Fibroblast of mammary gland (primary cell): ENCODE data around the gene CST9L.

Source experiments
- DNase-seq: peaks from one replicate; pipeline ENCODE4 v3.0.0-alpha.2; 2010; ENCODE audit warnings: low read depth
- H3K4me3 ChIP-seq: 2 replicates; pipeline ENCODE4 v1.5.1; 2011; ENCODE audit warnings: low read depth, mild to moderate bottlenecking, low read length, moderate library complexity; ENCODE audit not compliant: control insufficient read depth
- TF ChIP-seq, protein P1 (sequence below): conservative IDR thresholded peaks from 2 replicates; pipeline ENCODE4 v1.5.1; 2011; ENCODE audit warnings: low read depth, low read length, inconsistent platforms; ENCODE audit not compliant: control insufficient read depth, insufficient read depth

The CST9L gene

DNA sequence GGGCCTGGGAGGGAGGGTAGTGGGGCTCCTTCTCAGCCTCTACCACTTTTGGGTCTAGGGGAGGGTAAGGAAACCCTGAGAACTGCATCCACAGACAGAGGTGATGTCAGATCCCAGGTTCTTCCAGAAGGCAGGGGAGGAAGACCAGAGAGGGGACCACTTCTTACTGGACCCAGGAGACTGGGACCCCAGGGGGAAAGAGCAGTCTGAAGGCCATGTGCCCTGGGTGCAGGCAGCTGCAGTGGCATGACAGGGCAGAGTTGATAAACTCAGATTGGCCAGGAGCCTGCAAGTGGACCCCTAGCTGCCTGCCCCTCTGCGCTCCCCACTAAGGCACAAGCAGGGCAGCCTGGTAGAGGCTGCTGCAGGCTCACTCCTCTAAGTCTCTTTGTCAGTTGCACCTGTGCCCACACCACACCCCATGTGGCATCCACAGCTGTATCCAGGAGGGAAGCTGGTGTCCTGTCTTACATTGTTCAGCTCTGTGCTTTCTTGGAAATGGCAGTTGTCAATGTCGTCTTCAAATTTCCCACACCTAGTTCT, 2.7 kb downstream of the CST9L start:
- no peak for DNase-seq
- H3K4me3 ChIP-seq, result no peak overlapping the region
- TF ChIP-seq, protein P1, sequence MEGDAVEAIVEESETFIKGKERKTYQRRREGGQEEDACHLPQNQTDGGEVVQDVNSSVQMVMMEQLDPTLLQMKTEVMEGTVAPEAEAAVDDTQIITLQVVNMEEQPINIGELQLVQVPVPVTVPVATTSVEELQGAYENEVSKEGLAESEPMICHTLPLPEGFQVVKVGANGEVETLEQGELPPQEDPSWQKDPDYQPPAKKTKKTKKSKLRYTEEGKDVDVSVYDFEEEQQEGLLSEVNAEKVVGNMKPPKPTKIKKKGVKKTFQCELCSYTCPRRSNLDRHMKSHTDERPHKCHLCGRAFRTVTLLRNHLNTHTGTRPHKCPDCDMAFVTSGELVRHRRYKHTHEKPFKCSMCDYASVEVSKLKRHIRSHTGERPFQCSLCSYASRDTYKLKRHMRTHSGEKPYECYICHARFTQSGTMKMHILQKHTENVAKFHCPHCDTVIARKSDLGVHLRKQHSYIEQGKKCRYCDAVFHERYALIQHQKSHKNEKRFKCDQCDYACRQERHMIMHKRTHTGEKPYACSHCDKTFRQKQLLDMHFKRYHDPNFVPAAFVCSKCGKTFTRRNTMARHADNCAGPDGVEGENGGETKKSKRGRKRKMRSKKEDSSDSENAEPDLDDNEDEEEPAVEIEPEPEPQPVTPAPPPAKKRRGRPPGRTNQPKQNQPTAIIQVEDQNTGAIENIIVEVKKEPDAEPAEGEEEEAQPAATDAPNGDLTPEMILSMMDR, result no peak

DNA sequence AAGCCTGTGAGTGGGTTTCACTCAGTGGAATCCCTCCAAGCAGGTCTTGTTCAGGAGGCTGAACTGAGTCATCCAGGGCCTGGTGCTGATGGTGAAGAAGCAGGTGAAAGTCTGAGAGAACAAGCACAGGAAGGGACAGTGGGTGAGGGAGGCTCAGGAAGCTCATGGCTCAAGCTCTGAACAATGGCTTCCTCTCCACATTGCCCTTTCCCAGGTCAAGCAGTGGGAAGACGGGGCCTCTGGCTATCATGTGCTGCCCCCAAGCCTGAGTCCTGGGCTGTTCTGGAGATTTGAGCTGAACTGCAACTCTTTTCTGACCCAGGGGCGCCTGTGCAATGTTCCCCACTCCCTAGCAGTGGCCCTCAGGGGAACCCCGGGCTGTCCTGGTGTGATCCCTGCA, 3.4 kb downstream of the CST9L start:
- H3K4me3 ChIP-seq, result no peak overlapping the region
- TF ChIP-seq, protein P1, result no peak
- no peak for DNase-seq

DNA sequence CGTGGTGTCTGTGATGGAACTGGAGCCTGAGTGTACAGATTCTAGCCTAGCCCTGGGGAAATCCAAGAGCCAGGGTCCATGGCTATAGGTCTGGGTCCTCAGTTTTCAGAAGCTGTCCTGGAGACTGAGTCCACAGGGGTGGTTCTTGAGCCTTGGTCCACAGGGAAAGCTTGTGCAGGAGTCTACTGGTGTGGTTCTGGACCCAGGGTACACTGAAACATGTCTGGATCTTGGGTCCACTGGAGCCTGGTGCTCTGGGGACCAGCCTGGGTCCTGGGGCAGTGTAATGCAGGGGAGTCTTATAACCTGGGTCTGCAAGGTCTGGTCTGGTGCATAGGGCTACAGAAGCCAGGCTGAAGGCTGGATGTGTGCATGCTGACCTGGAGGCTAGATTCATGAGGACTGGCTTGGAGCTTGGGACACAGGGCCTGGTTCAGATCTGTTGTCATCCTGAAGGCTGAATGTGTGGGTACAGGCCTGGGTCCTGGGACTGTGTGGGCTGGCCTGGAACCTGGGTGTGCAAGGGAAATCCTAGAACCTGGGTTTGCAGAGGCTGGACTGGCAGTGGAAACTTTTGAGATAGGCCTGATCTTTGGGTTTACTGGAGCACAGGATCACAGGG, 5.5 kb downstream of the CST9L start:
- no peak overlapping the region for H3K4me3 ChIP-seq
- no peak for DNase-seq
- TF ChIP-seq, protein P1, result no peak

DNA sequence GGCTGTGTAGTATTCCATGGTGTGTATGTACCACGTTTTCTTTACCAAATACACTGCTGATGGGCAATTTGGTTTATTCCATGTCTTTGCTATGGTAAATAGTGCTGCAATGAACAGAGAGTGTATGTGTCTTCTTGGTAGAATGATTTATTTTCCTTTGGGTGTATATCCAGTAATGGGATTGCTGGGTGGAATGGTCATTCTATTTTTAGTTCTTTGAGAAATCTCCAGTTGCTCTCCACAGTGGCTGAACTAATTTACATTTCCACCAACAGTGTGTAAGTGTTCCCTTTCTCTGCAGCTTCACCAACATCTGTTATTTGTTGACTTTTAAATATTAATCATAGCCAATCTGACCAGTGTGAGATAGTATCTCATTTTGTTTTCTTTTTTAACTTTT, 13.9 kb downstream of the CST9L start:
- no peak overlapping the region for H3K4me3 ChIP-seq
- DNase-seq, result no peak
- TF ChIP-seq, protein P1, result no peak

DNA sequence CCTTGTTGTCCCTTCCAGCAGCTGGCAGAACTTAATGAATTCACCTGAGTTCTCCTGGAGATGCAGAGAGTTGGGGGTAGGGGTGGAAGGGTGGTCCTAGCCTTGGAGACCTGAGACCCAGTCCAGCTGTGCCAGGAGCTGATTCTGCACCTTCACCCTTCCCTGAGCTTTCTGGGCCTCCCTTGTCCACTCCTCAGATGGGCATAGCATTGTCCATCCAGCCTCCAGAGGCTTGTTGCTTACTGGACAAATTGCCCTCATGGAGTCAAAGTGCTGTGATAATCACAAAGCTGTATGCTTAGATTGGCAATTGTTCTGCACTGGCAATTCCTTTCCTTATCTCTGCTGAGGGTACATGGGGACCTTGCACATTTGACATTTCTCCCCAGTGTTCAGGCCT, 16.5 kb downstream of the CST9L start:
- TF ChIP-seq, protein P1, result no peak
- no peak for DNase-seq

DNA sequence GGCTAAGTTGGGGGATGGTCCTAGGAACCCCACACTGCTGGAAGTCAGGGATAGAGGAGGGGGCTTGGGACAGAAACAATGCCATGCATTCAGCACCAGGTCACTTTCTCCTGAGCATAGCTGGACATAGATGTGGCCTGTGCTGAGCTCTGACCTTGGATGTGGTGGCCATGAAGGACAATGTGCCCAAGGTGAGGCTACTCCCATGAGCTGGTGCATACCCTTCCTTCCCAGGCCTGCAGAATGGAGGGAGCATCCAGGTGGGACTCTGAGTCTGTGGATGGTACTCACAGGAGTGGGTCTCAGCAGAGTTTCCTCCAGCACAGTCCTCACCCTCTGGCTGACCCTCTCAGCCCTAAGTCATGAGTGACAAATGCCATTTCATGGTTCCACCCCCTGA, 16.9 kb downstream of the CST9L start:
- TF ChIP-seq, protein P1, result no peak
- no peak overlapping the region for H3K4me3 ChIP-seq
- no peak for DNase-seq

More for the DNA sequence above, 16.5 kb downstream of the CST9L start:
- no peak overlapping the region for H3K4me3 ChIP-seq
